OCI-LY3 (cell line): ENCODE measurements around the gene PIM3.

Experiments
- H2AFZ ChIP-seq: fragments of 200-600, 300-600 bp; shearing (Covaris generic); 2 replicates; pipeline ENCODE4 v1.6.0; 2014; ENCODE audit warnings: antibody characterized with exemption, low read depth, low read length
- H3K27ac ChIP-seq: fragments of 200-600, 300-600 bp; sonication (generic); 2 replicates; pipeline ENCODE4 v1.5.1; 2014; ENCODE audit warnings: mild to moderate bottlenecking, low read length, moderate library complexity, mixed read lengths
- H3K27me3 ChIP-seq: fragments of 200-600, 300-600 bp; sonication (generic); 2 replicates; pipeline ENCODE4 v1.6.1; 2014; ENCODE audit warnings: low read depth, low read length, mixed read lengths
- H3K36me3 ChIP-seq: fragments of 200-600, 300-600 bp; sonication (generic); replicated peaks from 2 replicates; pipeline ENCODE3; 2014; ENCODE audit warnings: low read depth, low read length, mixed read lengths
- H3K4me1 ChIP-seq: fragments of 300-600, 200-600 bp; sonication (generic); 2 replicates; pipeline ENCODE4 v1.6.1; 2014; ENCODE audit warnings: low read length, mixed read lengths
- H3K4me2 ChIP-seq: fragments of 200-600, 300-600 bp; sonication (generic); 2 replicates; pipeline ENCODE4 v1.6.1; 2014; ENCODE audit warnings: low read length, mixed read lengths
- H3K4me3 ChIP-seq: fragments of 300-600, 200-600 bp; sonication (generic); 2 replicates; pipeline ENCODE4 v1.5.1; 2014; ENCODE audit warnings: antibody characterized with exemption, mild to moderate bottlenecking, low read length, moderate library complexity
- H3K79me2 ChIP-seq: fragments of 300-600, 200-600 bp; shearing (Covaris generic); 2 replicates; pipeline ENCODE4 v1.6.1; 2014; ENCODE audit warnings: mild to moderate bottlenecking, low read length, mixed read lengths
- H3K9ac ChIP-seq: fragments of 300-600, 200-600 bp; shearing (Covaris generic); 2 replicates; pipeline ENCODE4 v1.6.0; 2014; ENCODE audit warnings: mild to moderate bottlenecking, low read length, moderate library complexity
- H3K9me3 ChIP-seq: fragments of 200-600, 300-600 bp; shearing (Covaris generic); 2 replicates; pipeline ENCODE4 v1.6.1; 2014; ENCODE audit warnings: low read length, mixed read lengths; ENCODE audit not compliant: insufficient read depth
- H4K20me1 ChIP-seq: fragments of 200-600, 300-600 bp; sonication (generic); 2 replicates; pipeline ENCODE4 v1.6.1; 2016; ENCODE audit warnings: low read length, mixed read lengths; ENCODE audit not compliant: insufficient read depth
- EZH2phosphoT487 ChIP-seq: fragments of 200-600 bp; shearing (Covaris generic); IDR thresholded peaks from 2 replicates; pipeline ENCODE4 v1.6.1; 2018; ENCODE audit warnings: antibody characterized with exemption, mixed run types, low read depth
- TF ChIP-seq, protein P1 (sequence below): fragments of 200-600, 300-600 bp; sonication (generic); IDR thresholded peaks from 2 replicates; pipeline ENCODE4 v1.5.1; 2014; ENCODE audit warnings: antibody characterized with exemption, low read length, low read depth

The PIM3 gene

GRCh38 chr22:49930596-49931412, 29.8 kb upstream of the PIM3 start:
- no peaks in the 10 kb centered on the region for H3K9me3 ChIP-seq
- peaks cover 47% of the 10 kb centered on the region for H3K4me1 ChIP-seq
- H4K20me1 ChIP-seq = no peaks in the 10 kb centered on the region
- H3K79me2 ChIP-seq = peaks cover 8% of the 10 kb centered on the region; the same call in 1 of the 2 replicates
- H3K27ac ChIP-seq = peak overlapping the region; percentile 11; the same call in 1 of the 2 replicates
- H2AFZ ChIP-seq = no peak overlapping the region
- H3K27me3 ChIP-seq = no peaks in the 10 kb centered on the region
- H3K4me3 ChIP-seq = 0 out of 2 replicates have a peak overlapping the region, but pooled peaks have one; percentile 25
- peaks cover 3% of the 10 kb centered on the region for H3K36me3 ChIP-seq
- TF ChIP-seq, protein P1, sequence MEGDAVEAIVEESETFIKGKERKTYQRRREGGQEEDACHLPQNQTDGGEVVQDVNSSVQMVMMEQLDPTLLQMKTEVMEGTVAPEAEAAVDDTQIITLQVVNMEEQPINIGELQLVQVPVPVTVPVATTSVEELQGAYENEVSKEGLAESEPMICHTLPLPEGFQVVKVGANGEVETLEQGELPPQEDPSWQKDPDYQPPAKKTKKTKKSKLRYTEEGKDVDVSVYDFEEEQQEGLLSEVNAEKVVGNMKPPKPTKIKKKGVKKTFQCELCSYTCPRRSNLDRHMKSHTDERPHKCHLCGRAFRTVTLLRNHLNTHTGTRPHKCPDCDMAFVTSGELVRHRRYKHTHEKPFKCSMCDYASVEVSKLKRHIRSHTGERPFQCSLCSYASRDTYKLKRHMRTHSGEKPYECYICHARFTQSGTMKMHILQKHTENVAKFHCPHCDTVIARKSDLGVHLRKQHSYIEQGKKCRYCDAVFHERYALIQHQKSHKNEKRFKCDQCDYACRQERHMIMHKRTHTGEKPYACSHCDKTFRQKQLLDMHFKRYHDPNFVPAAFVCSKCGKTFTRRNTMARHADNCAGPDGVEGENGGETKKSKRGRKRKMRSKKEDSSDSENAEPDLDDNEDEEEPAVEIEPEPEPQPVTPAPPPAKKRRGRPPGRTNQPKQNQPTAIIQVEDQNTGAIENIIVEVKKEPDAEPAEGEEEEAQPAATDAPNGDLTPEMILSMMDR = peak; percentile 65
- no peak for TF ChIP-seq EZH2phosphoT487
- no peak overlapping the region for H3K9ac ChIP-seq
- H3K4me2 ChIP-seq = peak overlapping the region; percentile 99

GRCh38 chr22:49933236-49934159, 27.1 kb upstream of the PIM3 start:
- H3K9ac ChIP-seq = peak overlapping the region; percentile 98
- no peak for TF ChIP-seq EZH2phosphoT487
- TF ChIP-seq, protein P1 = no peak
- no peaks in the 10 kb centered on the region for H3K9me3 ChIP-seq
- 0 out of 2 replicates have a peak overlapping the region, but pooled peaks have one; percentile 85 for H3K27ac ChIP-seq
- H2AFZ ChIP-seq = no peak overlapping the region
- 0 out of 2 replicates have a peak, but pooled peaks cover 6% of the 10 kb centered on the region for H3K27me3 ChIP-seq
- peaks cover 8% of the 10 kb centered on the region; the same call in 1 of the 2 replicates for H3K79me2 ChIP-seq
- H3K4me3 ChIP-seq = peak overlapping the region; percentile 98
- peaks cover 3% of the 10 kb centered on the region for H3K36me3 ChIP-seq
- H3K4me1 ChIP-seq = peaks cover 57% of the 10 kb centered on the region
- no peaks in the 10 kb centered on the region for H4K20me1 ChIP-seq
- peak overlapping the region; percentile 100 for H3K4me2 ChIP-seq

- Histone ChIP-seq H3K4me3 (peak overlapping the region; percentile 98), H3K9me3 (no peaks in the 10 kb centered on the region), H3K27ac (peak overlapping the region; percentile 85), H3K36me3 (peaks cover 3% of the 10 kb centered on the region), H2AFZ (no peak overlapping the region), H4K20me1 (no peaks in the 10 kb centered on the region), H3K79me2 (peaks cover 8% of the 10 kb centered on the region; the same call in 1 of the 2 replicates), H3K4me1 (peaks cover 57% of the 10 kb centered on the region), H3K4me2 (peak overlapping the region; percentile 100), H3K9ac (peak overlapping the region; percentile 98), H3K27me3 (0 out of 2 replicates have a peak, but pooled peaks cover 6% of the 10 kb centered on the region)
- no peak for TF ChIP-seq EZH2phosphoT487
- TF ChIP-seq, protein P1 = no peak
Measured at GRCh38 chr22:49934160-49934890, 26.2 kb upstream of the PIM3 start.
